Measurements from ENCODE around the gene GPA33.

Gene GPA33

DNA sequence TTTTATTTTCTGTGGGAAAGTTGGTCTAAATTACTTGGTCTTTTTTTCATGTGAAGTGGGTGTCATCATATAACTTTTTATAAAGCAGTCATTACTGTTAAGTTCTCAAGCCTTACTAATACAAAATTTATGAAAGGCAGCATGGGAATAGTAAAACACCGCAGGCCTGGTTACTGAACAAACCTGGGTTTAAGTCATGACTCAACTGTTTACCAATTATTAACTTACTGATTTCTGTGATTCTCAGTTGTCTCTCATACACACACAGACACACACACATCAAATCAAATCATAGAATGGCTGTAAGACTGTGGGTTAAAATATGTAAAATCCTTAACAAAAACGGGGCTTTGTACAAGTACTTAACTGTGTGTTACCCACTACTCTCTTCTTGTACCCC lies 86.5 kb downstream of the GPA33 start:
- no peak overlapping the region for H3K27ac Mint-ChIP-seq
- peaks cover 7% of the 10 kb centered on the region for H3K9me3 Mint-ChIP-seq
- H3K36me3 Mint-ChIP-seq (ENCODE audit: low read depth): no peaks in the 10 kb centered on the region
- no peak overlapping the region for H3K4me3 Mint-ChIP-seq
- H3K4me1 Mint-ChIP-seq: no peaks in the 10 kb centered on the region
- TF ChIP-seq, protein P1, sequence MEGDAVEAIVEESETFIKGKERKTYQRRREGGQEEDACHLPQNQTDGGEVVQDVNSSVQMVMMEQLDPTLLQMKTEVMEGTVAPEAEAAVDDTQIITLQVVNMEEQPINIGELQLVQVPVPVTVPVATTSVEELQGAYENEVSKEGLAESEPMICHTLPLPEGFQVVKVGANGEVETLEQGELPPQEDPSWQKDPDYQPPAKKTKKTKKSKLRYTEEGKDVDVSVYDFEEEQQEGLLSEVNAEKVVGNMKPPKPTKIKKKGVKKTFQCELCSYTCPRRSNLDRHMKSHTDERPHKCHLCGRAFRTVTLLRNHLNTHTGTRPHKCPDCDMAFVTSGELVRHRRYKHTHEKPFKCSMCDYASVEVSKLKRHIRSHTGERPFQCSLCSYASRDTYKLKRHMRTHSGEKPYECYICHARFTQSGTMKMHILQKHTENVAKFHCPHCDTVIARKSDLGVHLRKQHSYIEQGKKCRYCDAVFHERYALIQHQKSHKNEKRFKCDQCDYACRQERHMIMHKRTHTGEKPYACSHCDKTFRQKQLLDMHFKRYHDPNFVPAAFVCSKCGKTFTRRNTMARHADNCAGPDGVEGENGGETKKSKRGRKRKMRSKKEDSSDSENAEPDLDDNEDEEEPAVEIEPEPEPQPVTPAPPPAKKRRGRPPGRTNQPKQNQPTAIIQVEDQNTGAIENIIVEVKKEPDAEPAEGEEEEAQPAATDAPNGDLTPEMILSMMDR (IDR thresholded peaks at IDR 0.05): no peak
- H3K27me3 Mint-ChIP-seq (ENCODE audit: low read depth, poor library complexity): no peaks in the 10 kb centered on the region
- no peak for DNase-seq
